ENCODE data around the gene LIG1.

Gene LIG1

DNA sequence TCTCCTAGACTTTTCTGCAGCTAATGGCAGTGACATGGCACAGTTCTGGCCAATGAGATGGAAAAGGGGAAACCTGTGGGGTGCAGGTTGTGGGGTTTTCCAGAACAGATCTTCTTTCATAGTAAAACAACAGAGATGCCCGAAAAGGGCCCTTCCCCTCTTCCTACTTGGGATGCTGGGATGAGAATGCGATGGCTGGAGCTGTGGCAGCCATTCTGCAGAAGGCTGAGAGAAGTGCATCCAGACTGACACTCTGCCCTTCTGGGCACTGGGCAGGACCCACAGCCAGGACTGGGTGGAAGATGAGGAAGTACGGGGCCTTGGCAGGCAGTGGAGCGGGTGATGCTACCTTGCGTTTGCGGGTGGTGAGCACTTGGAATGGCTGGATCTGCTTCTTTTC, 42.6 kb downstream of the LIG1 start:
- Histone ChIP-seq H3K4me3 (ENCODE audit: low read depth in 1 of 2, low read length in 2 of 2) (no peak overlapping the region), H3K9ac (ENCODE audit: low read depth in 1 of 2, low read length in 2 of 2) (no peak overlapping the region), H3K36me3 (ENCODE audit: control insufficient read depth in 1 of 2, insufficient read depth in 2 of 2, low read length in 2 of 2) (peaks cover 9 to 40% of the 10 kb centered on the region in 2 donors), H3K9me3 (ENCODE audit: control insufficient read depth in 1 of 2, low read length in 2 of 2) (no peaks in the 10 kb centered on the region), H3K4me1 (ENCODE audit: control insufficient read depth in 1 of 2, insufficient read depth in 2 of 2, low read length in 2 of 2) (no peaks in the 10 kb centered on the region), H3K27ac (ENCODE audit: low read depth, low read length) (no peak overlapping the region), H3K27me3 (ENCODE audit: control insufficient read depth in 1 of 2, insufficient read depth in 2 of 2, low read length in 2 of 2) (no peaks in the 10 kb centered on the region)

- Histone ChIP-seq H3K4me1 (ENCODE audit: control insufficient read depth in 1 of 2, insufficient read depth in 2 of 2, low read length in 2 of 2) (no peaks in the 10 kb centered on the region), H3K36me3 (ENCODE audit: control insufficient read depth in 1 of 2, insufficient read depth in 2 of 2, low read length in 2 of 2) (peaks cover 10 to 32% of the 10 kb centered on the region in 2 donors), H3K9ac (ENCODE audit: low read depth in 1 of 2, low read length in 2 of 2) (no peak overlapping the region), H3K27ac (ENCODE audit: low read depth, low read length) (no peak overlapping the region), H3K4me3 (ENCODE audit: low read depth in 1 of 2, low read length in 2 of 2) (no peak overlapping the region), H3K9me3 (ENCODE audit: control insufficient read depth in 1 of 2, low read length in 2 of 2) (no peaks in the 10 kb centered on the region), H3K27me3 (ENCODE audit: control insufficient read depth in 1 of 2, insufficient read depth in 2 of 2, low read length in 2 of 2) (no peaks in the 10 kb centered on the region)
Measured at GRCh38 chr19:48123907-48124651, 46.1 kb downstream of the LIG1 start.

GRCh38 chr19:48122421-48122820, 47.7 kb downstream of the LIG1 start:
- H3K36me3 ChIP-seq (ENCODE audit: control insufficient read depth in 1 of 2, insufficient read depth in 2 of 2, low read length in 2 of 2): peaks cover 8 to 32% of the 10 kb centered on the region in 2 donors

DNA sequence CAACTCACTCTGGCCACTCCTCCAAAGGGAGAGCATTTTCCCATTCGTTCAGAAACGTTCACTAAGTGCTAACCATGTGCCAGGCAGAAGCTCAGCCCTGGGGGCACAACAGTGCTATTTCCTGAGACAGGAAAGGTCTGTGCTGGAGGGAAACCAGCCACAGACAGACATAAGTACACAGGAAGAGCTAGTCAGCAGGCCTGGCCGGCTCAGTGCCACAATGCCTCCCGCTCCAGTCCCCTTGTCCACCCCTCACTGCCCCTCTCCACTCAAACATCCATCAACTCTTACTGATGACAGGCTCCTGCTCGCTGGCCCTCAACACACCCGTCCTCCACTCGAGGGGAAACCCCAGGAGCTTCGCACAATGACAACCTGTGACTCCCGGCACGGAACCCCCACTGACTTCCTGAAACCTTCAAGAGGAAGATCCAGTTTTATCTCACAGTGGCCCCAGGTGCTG, 48.2 kb downstream of the LIG1 start:
- H3K9me3 ChIP-seq (ENCODE audit: control insufficient read depth in 1 of 2, low read length in 2 of 2): no peaks in the 10 kb centered on the region
- H3K27ac ChIP-seq (ENCODE audit: low read depth, low read length): no peak overlapping the region
- no peaks in the 10 kb centered on the region for H3K4me1 ChIP-seq (ENCODE audit: control insufficient read depth in 1 of 2, insufficient read depth in 2 of 2, low read length in 2 of 2)
- H3K36me3 ChIP-seq (ENCODE audit: control insufficient read depth in 1 of 2, insufficient read depth in 2 of 2, low read length in 2 of 2): peaks cover 3 to 28% of the 10 kb centered on the region in 2 donors
- no peak overlapping the region for H3K9ac ChIP-seq (ENCODE audit: low read depth in 1 of 2, low read length in 2 of 2)
- no peak overlapping the region for H3K4me3 ChIP-seq (ENCODE audit: low read depth in 1 of 2, low read length in 2 of 2)
- H3K27me3 ChIP-seq (ENCODE audit: control insufficient read depth in 1 of 2, insufficient read depth in 2 of 2, low read length in 2 of 2): no peaks in the 10 kb centered on the region

More at GRCh38 chr19:48122421-48122820, 47.7 kb downstream of the LIG1 start:
- H3K9ac ChIP-seq (ENCODE audit: low read depth in 1 of 2, low read length in 2 of 2): no peak overlapping the region
- no peaks in the 10 kb centered on the region for H3K9me3 ChIP-seq (ENCODE audit: control insufficient read depth in 1 of 2, low read length in 2 of 2)
- H3K4me3 ChIP-seq (ENCODE audit: low read depth in 1 of 2, low read length in 2 of 2): no peak overlapping the region
- no peaks in the 10 kb centered on the region for H3K4me1 ChIP-seq (ENCODE audit: control insufficient read depth in 1 of 2, insufficient read depth in 2 of 2, low read length in 2 of 2)
- no peaks in the 10 kb centered on the region for H3K27me3 ChIP-seq (ENCODE audit: control insufficient read depth in 1 of 2, insufficient read depth in 2 of 2, low read length in 2 of 2)
- H3K27ac ChIP-seq (ENCODE audit: low read depth, low read length): no peak overlapping the region

GRCh38 chr19:48121066-48121465, 49.1 kb downstream of the LIG1 start:
- Histone ChIP-seq H3K9ac (ENCODE audit: low read depth in 1 of 2, low read length in 2 of 2) (no peak overlapping the region), H3K36me3 (ENCODE audit: control insufficient read depth in 1 of 2, insufficient read depth in 2 of 2, low read length in 2 of 2) (peaks cover 2 to 26% of the 10 kb centered on the region in 2 donors), H3K27ac (ENCODE audit: low read depth, low read length) (no peak overlapping the region), H3K9me3 (ENCODE audit: control insufficient read depth in 1 of 2, low read length in 2 of 2) (no peaks in the 10 kb centered on the region), H3K4me1 (ENCODE audit: control insufficient read depth in 1 of 2, insufficient read depth in 2 of 2, low read length in 2 of 2) (no peaks in the 10 kb centered on the region), H3K27me3 (ENCODE audit: control insufficient read depth in 1 of 2, insufficient read depth in 2 of 2, low read length in 2 of 2) (no peaks in the 10 kb centered on the region), H3K4me3 (ENCODE audit: low read depth in 1 of 2, low read length in 2 of 2) (no peak overlapping the region)

DNA sequence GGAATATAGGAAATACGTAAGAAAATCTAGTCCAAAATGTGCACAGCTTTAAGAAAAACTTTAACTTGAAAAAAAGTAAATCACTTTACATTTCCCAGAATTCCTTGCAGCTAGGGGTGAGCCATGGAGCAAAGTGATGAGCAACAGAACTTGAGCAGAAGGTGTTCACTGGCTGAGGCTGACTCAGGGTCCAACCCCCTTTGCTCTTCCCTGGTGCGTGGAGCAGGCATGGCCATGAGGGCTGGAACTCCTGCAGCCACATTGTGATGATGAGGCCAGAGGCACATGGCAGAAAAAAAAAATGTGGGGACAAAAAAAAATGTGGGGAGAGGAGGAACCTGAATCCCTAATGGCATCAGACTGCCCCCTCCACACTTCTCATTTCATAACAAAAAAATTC, 49.6 kb downstream of the LIG1 start:
- H3K4me3 ChIP-seq (ENCODE audit: low read depth in 1 of 2, low read length in 2 of 2): no peak overlapping the region
- no peak overlapping the region for H3K27ac ChIP-seq (ENCODE audit: low read depth, low read length)
- no peaks in the 10 kb centered on the region for H3K4me1 ChIP-seq (ENCODE audit: control insufficient read depth in 1 of 2, insufficient read depth in 2 of 2, low read length in 2 of 2)
- no peaks in the 10 kb centered on the region for H3K27me3 ChIP-seq (ENCODE audit: control insufficient read depth in 1 of 2, insufficient read depth in 2 of 2, low read length in 2 of 2)
- H3K9ac ChIP-seq (ENCODE audit: low read depth in 1 of 2, low read length in 2 of 2): no peak overlapping the region
- no peaks in the 10 kb centered on the region for H3K9me3 ChIP-seq (ENCODE audit: control insufficient read depth in 1 of 2, low read length in 2 of 2)
- H3K36me3 ChIP-seq (ENCODE audit: control insufficient read depth in 1 of 2, insufficient read depth in 2 of 2, low read length in 2 of 2): peaks cover 2 to 29% of the 10 kb centered on the region in 2 donors

DNA sequence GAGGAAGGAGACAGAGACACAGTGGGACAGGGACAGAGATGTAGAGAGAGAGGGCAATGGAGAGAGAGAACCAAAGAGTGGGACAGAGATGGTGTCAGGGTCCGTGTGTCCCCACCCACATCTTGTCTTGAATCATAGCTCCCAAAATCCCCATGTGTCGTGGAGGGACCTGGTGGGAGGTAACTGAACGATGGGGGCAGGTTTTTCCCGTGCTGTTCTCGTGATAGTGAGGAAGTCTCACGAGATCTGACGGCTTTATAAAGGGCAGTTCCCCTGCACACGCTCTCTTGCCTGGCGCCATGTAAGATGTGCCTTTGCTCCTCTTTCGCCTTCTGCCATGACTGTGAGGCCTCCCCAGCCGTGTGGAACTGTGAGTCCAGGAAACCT, 52.0 kb downstream of the LIG1 start:
- H3K9ac ChIP-seq (ENCODE audit: low read depth in 1 of 2, low read length in 2 of 2): no peak overlapping the region
- H3K27me3 ChIP-seq (ENCODE audit: control insufficient read depth in 1 of 2, insufficient read depth in 2 of 2, low read length in 2 of 2): no peaks in the 10 kb centered on the region
- H3K4me3 ChIP-seq (ENCODE audit: low read depth in 1 of 2, low read length in 2 of 2): no peak overlapping the region
- H3K36me3 ChIP-seq (ENCODE audit: control insufficient read depth in 1 of 2, insufficient read depth in 2 of 2, low read length in 2 of 2): peaks cover 2 to 29% of the 10 kb centered on the region in 2 donors
- H3K27ac ChIP-seq (ENCODE audit: low read depth, low read length): no peak overlapping the region
- no peaks in the 10 kb centered on the region for H3K4me1 ChIP-seq (ENCODE audit: control insufficient read depth in 1 of 2, insufficient read depth in 2 of 2, low read length in 2 of 2)
- H3K9me3 ChIP-seq (ENCODE audit: control insufficient read depth in 1 of 2, low read length in 2 of 2): no peaks in the 10 kb centered on the region

GRCh38 chr19:48117515-48118130, 52.5 kb downstream of the LIG1 start:
- H3K4me3 ChIP-seq (ENCODE audit: low read depth in 1 of 2, low read length in 2 of 2): no peak overlapping the region
- H3K36me3 ChIP-seq (ENCODE audit: control insufficient read depth in 1 of 2, insufficient read depth in 2 of 2, low read length in 2 of 2): peaks cover 2 to 28% of the 10 kb centered on the region in 2 donors
- H3K27ac ChIP-seq (ENCODE audit: low read depth, low read length): no peak overlapping the region
- no peaks in the 10 kb centered on the region for H3K4me1 ChIP-seq (ENCODE audit: control insufficient read depth in 1 of 2, insufficient read depth in 2 of 2, low read length in 2 of 2)
- H3K27me3 ChIP-seq (ENCODE audit: control insufficient read depth in 1 of 2, insufficient read depth in 2 of 2, low read length in 2 of 2): no peaks in the 10 kb centered on the region
- H3K9ac ChIP-seq (ENCODE audit: low read depth in 1 of 2, low read length in 2 of 2): no peak overlapping the region
- H3K9me3 ChIP-seq (ENCODE audit: control insufficient read depth in 1 of 2, low read length in 2 of 2): no peaks in the 10 kb centered on the region

DNA sequence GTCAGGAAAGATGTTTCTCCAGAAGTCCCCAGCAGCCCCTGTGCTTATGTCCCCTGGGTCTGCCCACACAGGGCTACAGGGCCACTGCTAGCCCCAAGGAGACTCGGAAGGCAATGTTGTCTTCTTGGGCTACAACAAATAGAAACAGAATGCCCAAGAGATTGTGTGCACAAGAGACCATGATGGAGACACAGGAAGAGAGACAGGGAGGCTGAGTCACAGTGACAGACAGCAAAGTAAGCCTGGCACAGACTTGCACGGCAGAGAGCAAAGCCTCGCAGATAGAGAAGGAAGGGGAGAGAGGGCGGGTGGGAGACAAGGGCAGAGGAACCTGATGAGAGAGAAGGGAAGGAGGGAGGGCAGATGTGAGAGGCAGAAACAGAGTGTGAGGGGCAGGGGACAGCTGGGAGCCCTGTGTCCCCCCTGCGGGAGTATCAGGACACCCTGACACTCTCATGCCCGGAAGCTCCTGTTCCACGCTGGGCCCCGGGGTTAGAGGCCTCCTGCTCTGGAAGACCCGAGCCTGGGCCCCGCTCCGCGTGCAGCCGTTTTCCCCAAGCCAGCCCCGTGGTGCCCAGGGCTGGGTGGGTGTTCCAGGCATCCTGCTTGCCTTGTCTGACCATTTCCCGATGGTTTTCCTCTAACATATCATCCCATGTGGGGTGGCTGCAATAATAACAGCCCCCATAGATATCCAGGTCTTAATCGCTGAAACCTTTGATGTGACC, 56.8 kb downstream of the LIG1 start:
- Histone ChIP-seq H3K4me1 (ENCODE audit: control insufficient read depth in 1 of 2, insufficient read depth in 2 of 2, low read length in 2 of 2) (peaks cover 0 to 4% of the 10 kb centered on the region in 2 donors), H3K27me3 (ENCODE audit: control insufficient read depth in 1 of 2, insufficient read depth in 2 of 2, low read length in 2 of 2) (no peaks in the 10 kb centered on the region), H3K9ac (ENCODE audit: low read depth in 1 of 2, low read length in 2 of 2) (no peak overlapping the region), H3K27ac (ENCODE audit: low read depth, low read length) (no peak overlapping the region), H3K36me3 (ENCODE audit: control insufficient read depth in 1 of 2, insufficient read depth in 2 of 2, low read length in 2 of 2) (peaks cover 0 to 11% of the 10 kb centered on the region in 2 donors), H3K9me3 (ENCODE audit: control insufficient read depth in 1 of 2, low read length in 2 of 2) (no peaks in the 10 kb centered on the region), H3K4me3 (ENCODE audit: low read depth in 1 of 2, low read length in 2 of 2) (no peak overlapping the region)

- Histone ChIP-seq H3K36me3 (ENCODE audit: control insufficient read depth in 1 of 2, insufficient read depth in 2 of 2, low read length in 2 of 2) (peaks cover 0 to 3% of the 10 kb centered on the region in 2 donors), H3K27ac (ENCODE audit: low read depth, low read length) (peak overlapping the region; percentile 89), H3K9ac (ENCODE audit: low read depth in 1 of 2, low read length in 2 of 2) (no peak overlapping the region), H3K27me3 (ENCODE audit: control insufficient read depth in 1 of 2, insufficient read depth in 2 of 2, low read length in 2 of 2) (no peaks in the 10 kb centered on the region), H3K4me3 (ENCODE audit: low read depth in 1 of 2, low read length in 2 of 2) (no peak overlapping the region), H3K9me3 (ENCODE audit: control insufficient read depth in 1 of 2, low read length in 2 of 2) (no peaks in the 10 kb centered on the region), H3K4me1 (ENCODE audit: control insufficient read depth in 1 of 2, insufficient read depth in 2 of 2, low read length in 2 of 2) (peaks cover 0 to 4% of the 10 kb centered on the region in 2 donors)
Measured at GRCh38 chr19:48111280-48111679, 58.9 kb downstream of the LIG1 start.

Measured in duodenal mucosa (tissue), 2 donors.